Caco-2 (cell line): ENCODE data around the gene KMT2A. TPM values are rescaled to one million over a fixed set of nuclear protein-coding genes. Genes with fewer than 3 reads are reported as not detected.
"Not testable (repeated sequence)": the region's sequence is repeated elsewhere in the genome, so short reads cannot be mapped to it uniquely, and the experiment has no call there.

ENCODE experiments used
- BruUV-seq: library from RNA; stranded (reverse); fragments of 400-500 nt; replicated peaks from 2 replicates; lab custom pipeline; 2021; lab: Mats Ljungman, UMichigan
- CTCF ChIA-PET: fragments of 300-600 bp; sonication (Branson Sonifier 250); formaldehyde crosslinking; loops from one replicate; lab custom pipeline; 2022; ENCODE audit warnings: antibody characterized with exemption; lab: Charles Lee
- POLR2A ChIA-PET: fragments of 300-600 bp; sonication (Branson Sonifier 250); formaldehyde crosslinking; loops from one replicate; lab custom pipeline; 2022; ENCODE audit warnings: antibody characterized with exemption; lab: Charles Lee
- DNase-seq, 2 experiments: peaks; one replicate each; pipeline versions ENCODE4 v3.0.0 to v3.0.0-alpha.2; 2020 to 2022
- H3K27me3 ChIP-seq: replicated peaks from 2 replicates; pipeline ENCODE4 v1.6.0; 2011; ENCODE audit warnings: low read length; ENCODE audit not compliant: control insufficient read depth, insufficient read depth
- H3K36me3 ChIP-seq: 2 replicates; pipeline ENCODE4 v1.5.1; 2011; ENCODE audit warnings: low read length; ENCODE audit not compliant: control insufficient read depth, insufficient read depth
- H3K4me1 ChIP-seq: fragments of 250-450 bp; sonication (Bioruptor Pico); 2 replicates; pipeline ENCODE4 v1.5.1; 2020; ENCODE audit warnings: mild to moderate bottlenecking
- H3K4me3 ChIP-seq: 2 replicates; pipeline ENCODE4 v1.5.1; 2011; ENCODE audit warnings: low read depth, mild to moderate bottlenecking, control low read depth, low read length
- H3K9me3 ChIP-seq: fragments of 250-450 bp; sonication (Bioruptor Pico); 2 replicates; pipeline ENCODE4 v1.5.1; 2020; ENCODE audit warnings: mild to moderate bottlenecking, moderate library complexity
- H3K27ac Mint-ChIP-seq: one replicate; pipeline ENCODE4 v1.8.0; 2022; ENCODE audit warnings: mixed read lengths; ENCODE audit not compliant: unreplicated experiment
- H3K27me3 Mint-ChIP-seq: one replicate; pipeline ENCODE4 v1.8.0; 2022; ENCODE audit warnings: mixed read lengths; ENCODE audit not compliant: insufficient read depth, unreplicated experiment
- H3K36me3 Mint-ChIP-seq: one replicate; pipeline ENCODE4 v1.8.0; 2022; ENCODE audit warnings: mild to moderate bottlenecking, mixed read lengths; ENCODE audit not compliant: insufficient read depth, unreplicated experiment
- H3K4me1 Mint-ChIP-seq: one replicate; pipeline ENCODE4 v1.8.0; 2022; ENCODE audit warnings: low read depth, mixed read lengths; ENCODE audit not compliant: unreplicated experiment
- H3K4me3 Mint-ChIP-seq: one replicate; pipeline ENCODE4 v1.8.0; 2022; ENCODE audit warnings: mild to moderate bottlenecking, moderate library complexity, mixed read lengths; ENCODE audit not compliant: unreplicated experiment
- H3K9me3 Mint-ChIP-seq: one replicate; pipeline ENCODE4 v1.8.0; 2022; ENCODE audit warnings: mixed read lengths; ENCODE audit not compliant: unreplicated experiment
- CTCF ChIP-seq, 2 experiments: fragments of 200-600 bp in 1 of 2; IDR thresholded peaks; 1 replicate in 1 of 2; 2 replicates in 1 of 2; pipeline versions ENCODE4 v1.5.1 to v1.8.0; 2011 to 2022; ENCODE audit warnings: antibody characterized with exemption in 1 of 2, control low read depth in 1 of 2, inconsistent platforms in 1 of 2, low read depth in 1 of 2, low read length in 1 of 2, mild to moderate bottlenecking in 1 of 2, moderate library complexity in 1 of 2; ENCODE audit not compliant: insufficient read depth in 1 of 2, severe bottlenecking in 1 of 2, unreplicated experiment in 1 of 2
- intact Hi-C: fragments of 100-400 bp; cut with micrococcal nuclease; formaldehyde crosslinking; loops from one replicate; pipeline ENCODE4 v1.10.0; 2022; ENCODE audit not compliant: unreplicated experiment
- total RNA-seq: library from RNA; stranded (reverse); gene quantifications from 2 replicates; pipeline ENCODE4 v1.2.3, GENCODE V29; 2022

The KMT2A gene
- total RNA-seq, 1 experiment from 2014 or later: 93.9 TPM

DNA sequence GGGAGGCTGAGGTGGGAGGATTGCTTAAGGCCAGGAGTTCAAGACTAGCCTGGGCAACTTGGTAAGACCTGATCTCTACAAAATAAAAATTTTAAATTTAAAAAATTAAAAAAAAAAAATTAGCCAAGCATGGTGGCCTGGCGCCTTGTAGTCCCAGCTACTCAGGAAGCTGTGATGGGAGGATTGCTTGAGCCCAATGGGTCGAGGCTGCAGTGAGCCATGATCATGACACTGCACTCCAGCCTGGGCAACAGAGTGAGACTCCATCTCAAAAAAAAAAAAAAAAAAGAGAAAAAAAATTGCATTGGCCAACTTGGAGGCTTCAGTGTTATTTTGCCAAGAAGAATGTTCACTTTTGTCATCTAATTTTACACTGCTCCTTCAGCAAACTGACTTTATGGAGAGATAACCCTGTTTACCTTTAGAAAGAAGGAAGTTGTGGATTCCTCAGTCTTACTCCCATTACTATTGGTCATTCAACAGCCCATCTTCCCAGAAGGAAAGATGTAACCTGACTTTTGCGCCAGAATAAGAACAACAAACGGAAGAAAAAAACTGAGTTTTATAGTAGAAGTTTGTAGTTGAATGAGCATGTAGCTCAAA, 13.1 kb downstream of the KMT2A start:
- POLR2A ChIA-PET: no interaction called here
- intact Hi-C loops: no loop called here
- H3K4me1 Mint-ChIP-seq: peaks cover 8% of the 10 kb centered on the region

DNA sequence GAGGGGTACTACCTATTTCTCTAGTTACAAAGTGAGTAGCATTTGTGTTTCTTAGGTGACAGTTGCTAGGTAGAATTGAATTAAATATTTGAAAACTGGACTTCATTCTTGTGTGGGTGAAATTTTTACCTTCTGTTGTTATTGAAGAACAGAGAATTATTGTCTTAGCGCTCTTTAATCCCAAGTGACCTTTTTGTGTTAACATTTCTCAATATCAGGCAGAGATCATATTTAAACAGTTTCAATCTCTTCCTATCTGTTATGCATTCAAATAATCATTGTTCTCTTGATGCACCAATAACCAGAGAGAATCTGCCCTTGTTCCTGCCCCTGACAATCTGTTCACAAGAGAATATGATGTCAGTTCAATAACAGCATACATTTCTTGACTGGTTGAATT, 14.2 kb downstream of the KMT2A start:
- no peaks in the 10 kb centered on the region for H3K27me3 ChIP-seq
- no peaks in the 10 kb centered on the region for H3K27me3 Mint-ChIP-seq
- intact Hi-C loops: no loop called here
- no TSS peak for BruUV-seq
- DNase-seq: no peak
- TF ChIP-seq CTCF (IDR thresholded peaks at IDR 0.05; ENCODE audit: insufficient read depth in 1 of 2, low read depth in 1 of 2, low read length in 1 of 2, severe bottlenecking in 1 of 2, unreplicated experiment in 1 of 2): no peak
- H3K27ac Mint-ChIP-seq: no peak overlapping the region
- H3K9me3 ChIP-seq: no peaks in the 10 kb centered on the region
- peaks cover 8% of the 10 kb centered on the region for H3K4me1 Mint-ChIP-seq
- H3K4me3 ChIP-seq: no peak overlapping the region
- peaks cover 5% of the 10 kb centered on the region; the same call in 1 of the 2 replicates for H3K36me3 ChIP-seq
- H3K9me3 Mint-ChIP-seq: no peaks in the 10 kb centered on the region
- ChIA-PET POLR2A (no interaction called here), CTCF (no interaction called here)
- no peak overlapping the region for H3K4me3 Mint-ChIP-seq
- H3K36me3 Mint-ChIP-seq: peaks cover 40% of the 10 kb centered on the region
- H3K4me1 ChIP-seq: no peaks in the 10 kb centered on the region

More for the DNA sequence above, 13.1 kb downstream of the KMT2A start:
- H3K36me3 ChIP-seq: peaks cover 5% of the 10 kb centered on the region; the same call in 1 of the 2 replicates
- BruUV-seq: no TSS peak
- H3K27me3 Mint-ChIP-seq: no peaks in the 10 kb centered on the region
- H3K27ac Mint-ChIP-seq: no peak overlapping the region
- CTCF ChIA-PET: no interaction called here
- H3K4me1 ChIP-seq: no peaks in the 10 kb centered on the region
- no peaks in the 10 kb centered on the region for H3K9me3 Mint-ChIP-seq
- H3K27me3 ChIP-seq: no peaks in the 10 kb centered on the region
- H3K36me3 Mint-ChIP-seq: peaks cover 40% of the 10 kb centered on the region
- no peak overlapping the region for H3K4me3 ChIP-seq
- no peak overlapping the region for H3K4me3 Mint-ChIP-seq
- TF ChIP-seq CTCF (IDR thresholded peaks at IDR 0.05; ENCODE audit: insufficient read depth in 1 of 2, low read depth in 1 of 2, low read length in 1 of 2, severe bottlenecking in 1 of 2, unreplicated experiment in 1 of 2): no peak
- no peak for DNase-seq
- no peaks in the 10 kb centered on the region for H3K9me3 ChIP-seq

DNA sequence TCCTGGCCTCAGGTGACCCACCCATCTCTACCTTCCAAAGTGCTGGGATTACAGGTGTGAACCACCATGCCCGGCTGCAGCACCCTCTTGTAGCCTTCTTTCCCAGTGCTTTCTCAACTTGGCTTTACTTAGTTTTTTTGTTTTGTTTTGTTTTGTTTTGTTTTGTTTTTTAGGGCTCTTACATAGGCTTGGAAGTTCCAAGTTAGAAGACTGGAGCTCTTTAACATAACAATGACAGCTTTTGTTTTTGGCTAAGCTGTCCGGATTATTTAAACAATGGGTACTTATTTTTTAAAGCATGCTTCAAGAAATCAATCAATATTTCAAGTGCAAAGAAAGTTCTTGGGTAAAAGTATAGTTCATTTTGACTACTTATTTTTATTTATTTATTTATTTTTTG, 25.9 kb downstream of the KMT2A start:
- H3K36me3 Mint-ChIP-seq: peaks cover 28% of the 10 kb centered on the region
- no peak for DNase-seq
- H3K27ac Mint-ChIP-seq: no peak overlapping the region
- no TSS peak for BruUV-seq
- no peak overlapping the region for H3K4me3 Mint-ChIP-seq
- H3K9me3 Mint-ChIP-seq: no peaks in the 10 kb centered on the region
- H3K27me3 Mint-ChIP-seq: no peaks in the 10 kb centered on the region
- Histone ChIP-seq H3K9me3 (no peaks in the 10 kb centered on the region), H3K4me1 (no peaks in the 10 kb centered on the region), H3K4me3 (no peak overlapping the region), H3K36me3 (no peaks in the 10 kb centered on the region), H3K27me3 (no peaks in the 10 kb centered on the region)
- intact Hi-C loops: no loop called here
- ChIA-PET POLR2A (no interaction called here), CTCF (no interaction called here)
- no peaks in the 10 kb centered on the region for H3K4me1 Mint-ChIP-seq
- TF ChIP-seq CTCF (IDR thresholded peaks at IDR 0.05; ENCODE audit: insufficient read depth in 1 of 2, low read depth in 1 of 2, low read length in 1 of 2, severe bottlenecking in 1 of 2, unreplicated experiment in 1 of 2): no peak

DNA sequence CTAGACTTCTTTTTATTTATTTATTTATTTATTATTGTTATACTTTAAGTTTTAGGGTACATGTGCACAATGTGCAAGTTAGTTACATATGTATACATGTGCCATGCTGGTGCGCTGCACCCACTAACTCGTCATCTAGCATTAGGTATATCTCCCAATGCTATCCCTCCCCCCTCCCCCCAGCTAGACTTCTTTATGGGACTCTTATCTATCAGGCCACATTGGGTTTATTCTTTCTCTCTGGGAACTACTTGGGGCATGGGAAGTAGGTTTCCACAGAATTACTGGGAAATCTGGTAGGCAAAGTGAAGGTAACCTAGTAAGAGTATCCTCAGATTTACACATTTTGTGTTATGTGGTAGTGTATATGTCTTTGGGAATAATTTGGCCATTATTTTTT, 32.7 kb downstream of the KMT2A start:
- DNase-seq, BruUV-seq, intact Hi-C loops, H3K36me3 ChIP-seq, H3K9me3 ChIP-seq, H3K27ac Mint-ChIP-seq, CTCF ChIA-PET, H3K4me1 Mint-ChIP-seq, H3K4me3 Mint-ChIP-seq, H3K27me3 ChIP-seq, POLR2A ChIA-PET, H3K9me3 Mint-ChIP-seq, H3K4me3 ChIP-seq, H3K27me3 Mint-ChIP-seq, H3K4me1 ChIP-seq: not testable (repeated sequence)
- H3K36me3 Mint-ChIP-seq: peaks cover 52% of the 10 kb centered on the region
